HG02840 (cell line): ENCODE measurements around the gene FAM217B.
A peak's percentile ranks its signal among the peaks of the same experiment; 100 is the strongest.
"Not testable (repeated sequence)": the region's sequence is repeated elsewhere in the genome, so short reads cannot be mapped to it uniquely, and the experiment has no call there.

Experiments used
- ATAC-seq: cut with Tn5 transposase; IDR thresholded peaks from one replicate; pipeline ENCODE4 v1.9.1; 2021; ENCODE audit warnings: mild to moderate bottlenecking, moderate library complexity, moderate number of reproducible peaks; ENCODE audit not compliant: unreplicated experiment, low FRiP score

Gene FAM217B

DNA sequence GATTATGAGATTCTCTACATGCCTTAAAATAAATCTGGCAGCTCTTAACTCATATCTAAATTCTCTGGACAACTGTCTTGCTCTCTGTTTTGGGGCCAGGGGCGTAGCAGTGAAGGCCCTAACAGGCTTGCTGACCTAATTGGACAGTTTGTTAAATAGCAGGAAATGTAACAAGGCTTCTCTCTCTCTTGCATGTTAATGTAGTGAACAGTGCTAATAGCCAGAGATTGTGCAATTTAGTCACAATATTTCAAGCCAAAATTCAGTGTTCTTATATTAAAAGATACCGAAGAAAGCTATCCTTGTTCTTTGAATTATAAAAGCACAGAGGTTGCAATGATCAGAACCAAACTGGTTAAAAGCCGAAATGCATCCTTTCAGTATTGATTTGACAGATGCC, 3.0 kb upstream of the FAM217B start:
- no peak for ATAC-seq

DNA sequence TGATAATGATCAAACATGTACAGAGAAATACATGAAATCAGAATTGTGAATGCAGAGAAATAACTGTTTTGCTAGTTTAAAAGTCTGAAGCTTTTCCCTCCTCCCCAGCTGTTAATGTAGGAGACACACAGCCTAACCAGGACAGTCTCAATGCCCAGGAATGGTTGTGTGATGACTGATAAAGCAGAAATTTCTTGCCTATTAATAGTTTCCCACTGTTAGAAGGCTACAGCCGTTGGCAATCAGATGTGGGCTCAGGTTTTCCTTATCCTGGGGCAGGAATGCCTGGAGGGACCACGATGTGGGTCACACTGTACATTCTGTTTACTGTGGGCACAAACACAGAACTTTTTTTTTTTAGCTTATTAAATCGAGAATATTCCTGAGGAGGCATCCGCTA, 2.0 kb upstream of the FAM217B start:
- ATAC-seq: no peak

DNA sequence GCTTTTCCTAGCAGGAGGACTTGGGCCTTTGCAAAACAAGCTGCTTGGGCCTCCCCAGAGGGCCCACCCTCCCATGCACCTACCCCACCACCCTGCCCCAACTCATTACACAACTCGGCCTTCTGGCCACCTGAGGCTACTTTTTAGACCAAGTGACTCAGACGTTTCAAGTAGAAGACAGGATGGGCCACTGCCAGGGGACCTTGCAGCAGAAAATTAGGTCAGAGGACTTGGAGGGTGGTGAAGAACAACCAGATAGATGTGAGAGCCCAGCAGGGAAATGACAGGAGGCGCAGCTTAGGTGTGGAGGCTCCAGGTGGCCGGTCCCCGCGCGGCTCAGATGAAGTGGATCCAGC, 1.5 kb upstream of the FAM217B start:
- ATAC-seq: no peak

GRCh38 chr20:59939052-59939878, 924 bp upstream of the FAM217B start:
- ATAC-seq: no peak

DNA sequence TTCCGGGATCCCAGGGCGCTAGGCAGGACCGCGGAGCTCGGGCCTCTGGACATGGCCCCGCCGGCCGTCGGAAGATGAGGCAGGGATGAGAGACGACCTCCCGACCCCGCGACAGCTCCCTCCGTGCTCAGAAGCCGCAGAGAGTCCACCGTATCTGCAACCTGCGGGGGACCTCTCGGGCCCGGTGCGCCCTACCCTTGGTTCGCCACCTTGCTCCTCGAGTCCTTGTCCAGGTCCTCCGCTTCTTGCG, 385 bp upstream of the FAM217B start:
- peak; percentile 39 for ATAC-seq

- ATAC-seq: no peak
Observed at GRCh38 chr20:59940956-59941294, 736 bp downstream of the FAM217B start.

GRCh38 chr20:59942245-59942644, 2.1 kb downstream of the FAM217B start:
- ATAC-seq: no peak

DNA sequence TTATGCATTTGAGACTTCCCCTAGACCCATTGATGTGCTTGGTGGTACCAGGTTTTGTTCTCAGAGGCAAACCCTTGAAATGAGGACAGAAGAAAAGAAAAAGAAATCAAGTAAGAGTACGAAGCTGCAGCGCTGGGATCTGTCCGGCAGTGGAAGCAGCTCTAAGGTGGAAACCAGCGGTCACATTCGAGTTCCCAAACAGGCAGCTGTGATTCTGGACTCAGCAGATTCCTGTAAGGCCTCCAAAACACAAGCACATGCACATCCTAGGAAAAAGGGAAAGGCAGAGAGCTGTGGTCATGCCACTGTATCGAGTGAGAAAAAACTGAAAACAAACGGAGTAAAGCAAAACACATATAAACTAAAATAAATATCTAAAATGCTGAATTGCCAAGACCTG, 4.5 kb downstream of the FAM217B start:
- no peak for ATAC-seq

DNA sequence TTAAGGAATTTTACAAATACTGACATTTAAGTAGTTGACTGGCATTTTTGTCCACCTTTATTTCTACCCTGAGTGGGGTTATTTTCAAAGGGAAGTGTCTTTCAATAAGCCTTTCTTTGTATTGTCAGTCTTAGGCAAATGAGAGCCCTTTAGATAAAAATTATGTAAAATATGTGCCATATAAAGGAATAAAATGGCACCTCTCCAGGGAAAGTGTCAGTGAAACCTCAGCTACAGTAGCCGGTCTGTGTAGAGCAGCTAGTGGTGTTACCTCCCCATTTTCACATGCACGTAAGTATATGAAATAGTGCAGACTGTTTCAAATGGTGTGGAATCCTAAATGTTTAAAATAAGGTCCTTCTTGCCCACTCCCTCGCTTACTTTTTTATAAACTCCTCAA, 5.0 kb downstream of the FAM217B start:
- no peak for ATAC-seq

DNA sequence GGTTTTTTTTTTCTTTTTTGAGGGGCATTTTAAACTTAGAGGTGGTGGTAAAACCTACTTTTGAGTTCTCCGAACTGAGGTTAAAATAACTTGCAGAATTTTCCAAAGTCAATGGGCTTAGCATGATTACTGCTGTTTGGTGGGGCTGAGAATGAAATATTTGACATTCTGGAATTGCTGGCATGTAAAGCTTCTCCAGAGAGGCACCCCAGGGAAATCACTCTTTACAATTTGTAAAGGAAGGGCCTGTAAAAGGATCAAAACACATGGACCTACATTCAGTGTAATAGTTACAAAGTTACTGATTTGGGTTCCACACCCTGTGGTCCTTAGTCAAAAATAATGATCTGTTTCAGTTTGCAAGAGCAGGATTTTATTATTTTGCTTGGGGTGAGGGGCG, 5.5 kb downstream of the FAM217B start:
- no peak for ATAC-seq

- no peak for ATAC-seq
Observed at GRCh38 chr20:59947376-59947775, 7.2 kb downstream of the FAM217B start.

- ATAC-seq: no peak
Observed at GRCh38 chr20:59948212-59948611, 8.0 kb downstream of the FAM217B start.

DNA sequence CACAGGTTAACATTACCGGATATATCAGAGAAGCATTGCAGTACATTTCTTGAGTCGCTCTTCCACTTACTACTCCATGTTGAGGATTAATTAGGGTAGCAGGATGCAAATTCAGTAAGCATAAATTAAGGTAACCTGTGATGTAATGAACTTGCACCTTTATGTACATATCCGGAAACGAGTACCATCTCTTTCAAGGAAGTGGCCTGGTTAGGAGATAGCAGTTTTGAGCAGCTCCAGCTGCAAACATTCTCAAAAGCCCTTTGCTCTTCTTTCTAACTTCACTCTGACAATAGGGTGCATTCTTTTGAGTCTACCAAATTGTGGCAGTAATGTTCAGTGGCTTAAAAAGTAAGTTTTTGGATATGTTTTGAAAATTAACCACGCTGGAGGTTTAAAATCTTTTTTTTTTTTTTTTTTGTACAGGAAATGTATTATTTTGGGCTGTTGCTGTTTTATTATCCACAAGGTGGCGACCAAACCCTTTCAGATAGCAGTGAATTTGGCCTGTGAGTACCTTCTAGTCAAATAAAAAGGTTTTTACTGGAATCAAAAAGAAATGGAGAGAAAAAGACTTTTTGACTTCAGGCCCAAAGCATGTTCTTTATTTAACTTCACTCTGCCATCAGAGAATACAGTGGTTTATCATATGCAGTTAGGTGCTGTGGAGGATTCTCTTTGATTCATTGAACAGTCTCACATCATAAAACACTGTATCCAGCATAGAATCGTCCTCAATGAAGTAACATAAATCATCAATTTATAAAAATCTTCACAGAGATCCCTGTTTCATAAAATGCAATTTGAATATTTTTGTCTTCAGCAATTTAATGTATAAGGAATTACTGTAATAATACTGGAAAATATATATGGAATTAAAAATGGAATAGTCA, 8.9 kb downstream of the FAM217B start:
- ATAC-seq: no peak

DNA sequence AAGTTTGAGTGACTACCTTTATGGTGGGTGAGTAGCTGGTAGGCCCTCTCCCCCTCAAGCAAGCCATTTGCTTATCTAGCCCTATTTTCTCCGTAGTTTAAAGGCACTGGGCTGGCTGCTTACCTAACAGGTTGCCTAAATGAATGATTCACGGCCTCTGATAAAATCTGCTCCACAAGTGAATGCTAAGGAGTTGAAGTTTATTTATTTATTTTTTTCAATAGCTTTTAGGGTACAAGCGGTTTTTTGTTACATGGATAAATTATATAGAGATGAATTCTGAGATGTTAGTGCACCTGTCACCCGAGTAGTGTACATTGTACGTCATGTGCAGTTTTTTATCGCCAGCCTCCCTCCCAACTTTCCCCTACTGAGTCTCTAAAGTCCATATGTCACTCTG, 9.7 kb downstream of the FAM217B start:
- ATAC-seq: no peak

- no peak for ATAC-seq
Observed at GRCh38 chr20:59954718-59955117, 14.5 kb downstream of the FAM217B start.

DNA sequence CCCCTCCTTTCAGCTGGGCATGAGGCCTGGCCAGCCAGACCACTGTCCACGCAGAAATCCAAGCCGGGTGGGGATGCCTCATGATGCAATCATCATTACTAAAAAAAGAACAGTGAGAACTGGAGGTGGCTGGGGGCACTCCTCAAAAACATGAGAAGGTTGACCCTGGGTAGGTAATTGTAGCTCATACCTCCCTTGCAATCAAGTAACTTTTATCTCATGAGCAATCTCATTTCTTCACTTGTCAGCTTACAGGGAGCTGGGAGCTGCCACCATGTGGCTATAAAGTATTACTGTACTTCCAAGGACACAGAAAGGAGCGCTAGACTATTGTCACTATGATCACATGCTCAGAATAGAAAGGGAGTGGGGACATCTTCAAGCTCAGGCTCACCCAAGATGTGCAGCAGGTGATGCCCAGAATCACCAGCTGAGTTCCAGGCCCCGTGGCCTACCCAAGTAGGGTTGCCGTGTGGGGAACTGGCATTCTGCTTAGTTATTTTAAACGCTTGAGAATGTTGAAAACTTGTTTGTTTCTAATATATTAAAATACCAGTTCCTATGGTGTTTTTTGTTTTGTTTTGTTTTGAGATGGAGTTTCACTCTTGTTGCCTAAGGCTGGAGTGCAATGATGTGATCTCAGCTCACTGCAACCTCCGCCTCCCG, 15.1 kb downstream of the FAM217B start:
- ATAC-seq: no peak

- not testable (repeated sequence) for ATAC-seq
Observed at GRCh38 chr20:59957568-59957967, 17.4 kb downstream of the FAM217B start.

GRCh38 chr20:59958123-59958522, 17.9 kb downstream of the FAM217B start, which contains the start of gene CDH26:
TSS of gene CDH26 (plus strand) at chr20:59958423. CDS start at chr20:59958727, 304 bp downstream.
- ATAC-seq: no peak

DNA sequence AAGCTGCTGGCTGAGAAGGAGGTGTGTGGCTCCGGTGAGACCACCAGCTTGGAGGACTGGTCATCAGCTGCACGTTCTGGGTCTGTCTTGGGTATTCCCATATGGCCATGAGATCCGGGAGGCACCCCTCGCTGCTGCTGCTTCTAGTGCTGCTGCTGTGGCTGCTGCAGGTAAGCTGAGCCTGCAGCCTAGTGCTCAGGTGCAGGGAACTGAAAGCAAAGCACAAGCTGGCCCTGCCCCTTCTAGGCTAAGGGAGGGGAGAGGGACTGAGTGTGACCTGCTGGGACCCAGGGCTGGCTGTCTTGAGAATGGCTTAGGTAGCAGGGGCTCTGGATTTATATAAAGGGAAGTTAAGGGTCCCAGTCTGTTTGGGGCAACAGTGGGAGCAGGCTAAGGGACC, 18.4 kb downstream of the FAM217B start:
- ATAC-seq: no peak

DNA sequence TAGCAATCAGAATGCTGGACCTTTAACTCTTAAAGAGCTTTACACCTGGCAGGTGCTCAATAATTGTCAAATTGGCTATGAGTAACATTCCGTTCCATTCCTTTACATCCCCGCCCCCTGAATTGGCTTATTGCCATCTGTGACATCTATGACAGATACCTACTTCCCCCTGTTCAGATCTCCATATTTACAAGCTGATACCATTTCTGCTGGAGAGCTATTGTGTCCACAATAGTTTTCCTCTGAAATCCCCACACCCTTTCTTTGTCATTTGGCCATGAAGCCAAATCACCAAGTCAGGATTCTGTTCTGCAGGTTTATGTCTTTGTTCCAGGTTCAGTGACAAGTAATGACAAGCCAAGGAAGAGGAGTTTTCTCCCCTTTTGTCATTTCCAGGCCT, 21.2 kb downstream of the FAM217B start:
- ATAC-seq: no peak

DNA sequence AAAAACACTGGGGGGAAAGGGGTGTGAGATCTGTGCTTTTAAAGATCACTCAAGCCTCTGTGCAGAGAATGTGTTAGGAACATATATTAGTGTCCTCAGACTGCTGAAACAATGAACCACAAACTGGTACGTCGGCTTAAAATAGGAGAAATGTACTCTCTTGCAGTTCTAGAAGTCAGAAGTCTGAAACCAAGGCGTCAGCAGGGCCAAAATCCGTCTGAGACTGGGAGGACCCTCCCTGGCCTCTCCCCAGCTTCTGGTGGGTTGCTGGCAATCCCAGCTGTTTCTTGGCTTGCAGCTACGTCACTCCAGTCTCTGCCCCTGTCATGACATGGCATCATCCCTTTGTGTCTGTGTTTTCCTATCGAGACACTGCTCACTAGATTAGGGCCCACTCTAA, 22.0 kb downstream of the FAM217B start:
- ATAC-seq: no peak
